ENCODE measurements around the gene SETD2.

DNA sequence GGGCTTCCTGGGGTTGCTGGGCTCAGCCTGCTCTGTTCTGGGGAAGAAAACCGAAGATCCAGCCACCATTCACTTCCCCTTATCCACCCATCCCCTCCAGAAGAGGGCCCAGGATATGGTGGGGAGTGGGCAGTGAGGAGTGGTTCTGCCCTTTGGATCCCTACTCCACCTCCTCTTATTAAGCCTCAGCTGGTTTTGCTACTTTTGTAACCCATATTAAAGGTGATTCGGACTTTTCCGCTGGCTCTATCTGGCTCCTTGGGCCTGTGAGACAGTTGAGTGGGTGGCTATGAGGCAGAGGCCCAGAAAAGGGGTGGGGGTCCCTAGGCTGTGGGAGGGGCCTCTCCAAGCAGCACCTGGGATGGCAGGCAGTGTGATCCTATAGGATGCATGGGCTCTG lies 150.7 kb downstream of the SETD2 start:
- TF ChIP-seq, protein P1, sequence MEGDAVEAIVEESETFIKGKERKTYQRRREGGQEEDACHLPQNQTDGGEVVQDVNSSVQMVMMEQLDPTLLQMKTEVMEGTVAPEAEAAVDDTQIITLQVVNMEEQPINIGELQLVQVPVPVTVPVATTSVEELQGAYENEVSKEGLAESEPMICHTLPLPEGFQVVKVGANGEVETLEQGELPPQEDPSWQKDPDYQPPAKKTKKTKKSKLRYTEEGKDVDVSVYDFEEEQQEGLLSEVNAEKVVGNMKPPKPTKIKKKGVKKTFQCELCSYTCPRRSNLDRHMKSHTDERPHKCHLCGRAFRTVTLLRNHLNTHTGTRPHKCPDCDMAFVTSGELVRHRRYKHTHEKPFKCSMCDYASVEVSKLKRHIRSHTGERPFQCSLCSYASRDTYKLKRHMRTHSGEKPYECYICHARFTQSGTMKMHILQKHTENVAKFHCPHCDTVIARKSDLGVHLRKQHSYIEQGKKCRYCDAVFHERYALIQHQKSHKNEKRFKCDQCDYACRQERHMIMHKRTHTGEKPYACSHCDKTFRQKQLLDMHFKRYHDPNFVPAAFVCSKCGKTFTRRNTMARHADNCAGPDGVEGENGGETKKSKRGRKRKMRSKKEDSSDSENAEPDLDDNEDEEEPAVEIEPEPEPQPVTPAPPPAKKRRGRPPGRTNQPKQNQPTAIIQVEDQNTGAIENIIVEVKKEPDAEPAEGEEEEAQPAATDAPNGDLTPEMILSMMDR (IDR thresholded peaks at IDR 0.05 in 8 of 11, conservative IDR thresholded peaks at IDR 0.05 in 3 of 11) = no peak
- no peak for TF ChIP-seq POLR2A (IDR thresholded peaks at IDR 0.05)
